ENCODE results near the gene OR2M7.

DNA sequence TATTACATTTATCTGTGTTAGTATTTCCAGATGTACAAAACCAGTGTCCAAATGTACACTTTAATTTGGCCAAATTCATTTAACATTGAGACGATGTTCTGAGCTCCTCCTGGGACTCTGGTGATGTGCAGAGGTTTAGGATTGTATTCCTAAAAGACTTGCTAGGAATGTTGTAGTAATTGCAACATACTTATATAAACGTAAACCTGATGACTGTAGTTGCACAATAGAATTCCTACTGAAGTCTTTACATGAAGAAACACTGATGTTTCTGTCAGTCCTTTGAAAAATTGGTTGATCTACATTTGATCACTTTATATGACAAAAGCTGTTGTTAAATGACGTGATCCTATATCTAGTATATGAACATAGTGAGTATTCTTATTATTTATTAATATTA lies 19.1 kb upstream of the OR2M7 start:
- no peak for TF ChIP-seq ZNF274 (IDR thresholded peaks at IDR 0.05; ENCODE audit: low read depth, low read length)
- no peak for TF ChIP-seq YY1 (IDR thresholded peaks at IDR 0.05; ENCODE audit: insufficient read depth, insufficient read length)
